Fibroblast of lung (primary cell): Measurements from ENCODE around the gene CRNN.

ENCODE experiments used
- EZH2 ChIP-seq: IDR thresholded peaks from 2 replicates; pipeline ENCODE4 v1.5.1; 2012; ENCODE audit warnings: low read length, control low read depth, mild to moderate bottlenecking; ENCODE audit errors: missing control alignments
- TF ChIP-seq, protein P1 (sequence below), 2 donors: IDR thresholded peaks in 1 of 2; conservative IDR thresholded peaks in 1 of 2; 1 replicate in 1 of 2; 2 replicates in 1 of 2; pipeline ENCODE4 v1.5.1; 2011 to 2012; ENCODE audit warnings: low read length in 2 of 2, control low read depth in 1 of 2, inconsistent platforms in 1 of 2, low read depth in 1 of 2, mild to moderate bottlenecking in 1 of 2

GRCh38 chr1:152380932-152381331 is 33.1 kb downstream of the CRNN start:
- TF ChIP-seq, protein P1, sequence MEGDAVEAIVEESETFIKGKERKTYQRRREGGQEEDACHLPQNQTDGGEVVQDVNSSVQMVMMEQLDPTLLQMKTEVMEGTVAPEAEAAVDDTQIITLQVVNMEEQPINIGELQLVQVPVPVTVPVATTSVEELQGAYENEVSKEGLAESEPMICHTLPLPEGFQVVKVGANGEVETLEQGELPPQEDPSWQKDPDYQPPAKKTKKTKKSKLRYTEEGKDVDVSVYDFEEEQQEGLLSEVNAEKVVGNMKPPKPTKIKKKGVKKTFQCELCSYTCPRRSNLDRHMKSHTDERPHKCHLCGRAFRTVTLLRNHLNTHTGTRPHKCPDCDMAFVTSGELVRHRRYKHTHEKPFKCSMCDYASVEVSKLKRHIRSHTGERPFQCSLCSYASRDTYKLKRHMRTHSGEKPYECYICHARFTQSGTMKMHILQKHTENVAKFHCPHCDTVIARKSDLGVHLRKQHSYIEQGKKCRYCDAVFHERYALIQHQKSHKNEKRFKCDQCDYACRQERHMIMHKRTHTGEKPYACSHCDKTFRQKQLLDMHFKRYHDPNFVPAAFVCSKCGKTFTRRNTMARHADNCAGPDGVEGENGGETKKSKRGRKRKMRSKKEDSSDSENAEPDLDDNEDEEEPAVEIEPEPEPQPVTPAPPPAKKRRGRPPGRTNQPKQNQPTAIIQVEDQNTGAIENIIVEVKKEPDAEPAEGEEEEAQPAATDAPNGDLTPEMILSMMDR (conservative IDR thresholded peaks at IDR 0.05 in 1 of 2, IDR thresholded peaks at IDR 0.05 in 1 of 2; ENCODE audit: low read depth in 1 of 2, low read length in 2 of 2) = no peak
- no peak for TF ChIP-seq EZH2
